Upper lobe of left lung (tissue), 6 donors: ENCODE data around the gene PAF1. TPM values are rescaled to one million over a fixed set of nuclear protein-coding genes. Genes with fewer than 3 reads are reported as not detected.
"Not testable (repeated sequence)": the region's sequence is repeated elsewhere in the genome, so short reads cannot be mapped to it uniquely, and the experiment has no call there.

Source experiments
- ATAC-seq, 2 donors: fragments of 200-7000 bp; cut with Tn5 transposase; one replicate each; pipeline ENCODE4 v1.9.1; 2022; ENCODE audit warnings: mild to moderate bottlenecking in 2 of 2, moderate library complexity in 2 of 2; ENCODE audit not compliant: low FRiP score in 2 of 2
- DNase-seq, 2 donors: peaks; one replicate each; pipeline ENCODE4 v3.0.0-alpha.2; 2019 to 2020
- H3K27ac ChIP-seq, 4 donors: fragments of 200-600 bp; sonication (generic); one replicate each; pipeline ENCODE4 v1.5.1; 2016 to 2019
- H3K27me3 ChIP-seq, 4 donors: fragments of 200-600 bp; sonication (generic); one replicate each; pipeline ENCODE4 v1.5.1; 2017 to 2019
- H3K36me3 ChIP-seq, 4 donors: fragments of 200-600 bp; sonication (generic); one replicate each; pipeline ENCODE4 v1.5.1; 2016 to 2019
- H3K4me1 ChIP-seq, 4 donors: fragments of 200-600 bp; sonication (generic); one replicate each; pipeline ENCODE4 v1.5.1; 2018 to 2019
- H3K4me3 ChIP-seq, 4 donors: fragments of 200-600 bp; sonication (generic); one replicate each; pipeline ENCODE4 v1.5.1; 2017 to 2019; ENCODE audit warnings: mild to moderate bottlenecking in 2 of 4, moderate library complexity in 1 of 4
- H3K9me3 ChIP-seq, 4 donors: fragments of 200-600 bp; sonication (generic); one replicate each; pipeline ENCODE4 v1.5.1; 2018 to 2019
- EP300 ChIP-seq, 4 donors: sonication (generic); formaldehyde crosslinking; IDR thresholded peaks; one replicate each; pipeline ENCODE4 v1.5.1; 2017; ENCODE audit warnings: antibody characterized with exemption in 4 of 4, control low read depth in 2 of 4
- POLR2A ChIP-seq, 4 donors: fragments of 450-650 bp; IDR thresholded peaks; one replicate each; pipeline ENCODE4 v1.5.1; 2016 to 2017; ENCODE audit warnings: antibody characterized with exemption in 4 of 4, mild to moderate bottlenecking in 2 of 4
- POLR2AphosphoS5 ChIP-seq, 2 donors: sonication (generic); formaldehyde crosslinking; IDR thresholded peaks; one replicate each; pipeline ENCODE4 v1.5.1; 2017; ENCODE audit warnings: antibody characterized with exemption in 2 of 2
- WGBS, 2 donors: methylation state at CpG; one replicate each; pipeline ENCODE4 v1.1.5; 2017 to 2018; 5-methylcytosine and 5-hydroxymethylcytosine counted together
- total RNA-seq, 6 donors: library from RNA; depleted of rRNA in 4 of 6; stranded (reverse); fragments of >200 nt in 4 of 6; gene quantifications; one replicate each; pipeline versions ENCODE4 v1.1.0 to v1.2.1, GENCODE V29; 2016 to 2021
- TF ChIP-seq, protein P1 (sequence below), 6 experiments: fragments of 450-650 bp in 4 of 6; fragments of 200-600 bp in 2 of 6; sonication (generic) in 2 of 6; IDR thresholded peaks; one replicate each; pipeline ENCODE4 v1.5.1; 2016 to 2019; ENCODE audit warnings: antibody characterized with exemption in 6 of 6
- donor health status: DM: no; HTN: no; CAD: no; lungs with moderate emphysema.
- donor health status: DM: no; HTN: yes; CAD: no; lungs with severe emphysema.

Gene PAF1
- total RNA-seq, 6 donors from 2014 or later = 28.6 to 48.0 (median 35.4) TPM

DNA sequence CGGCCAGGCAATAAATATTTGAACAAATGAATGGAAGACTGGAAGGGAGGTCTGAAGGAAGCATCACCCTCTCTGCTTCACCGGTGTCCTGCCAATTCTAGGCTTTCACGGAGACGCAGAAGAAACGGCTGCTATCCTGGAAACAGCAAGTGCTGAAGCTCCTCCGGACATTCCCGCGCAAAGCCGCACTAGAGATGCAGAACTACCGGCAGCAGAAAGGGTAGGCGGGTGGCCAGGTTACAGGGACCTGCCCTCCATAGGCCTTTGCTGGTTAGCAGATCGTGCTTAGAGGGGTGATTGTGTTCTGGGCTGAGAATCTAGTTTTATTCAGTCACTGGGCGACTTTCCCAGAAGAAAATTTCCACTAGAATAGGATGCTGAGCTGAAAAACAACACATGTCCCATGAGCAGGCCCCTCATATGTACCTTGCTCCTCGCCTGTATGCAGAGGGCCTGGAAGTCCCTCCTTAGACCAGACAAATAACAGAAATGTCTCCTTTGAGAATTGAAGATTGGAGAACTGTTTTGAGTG lies 11.0 kb downstream of the PAF1 start:
- H3K27ac ChIP-seq = no peak overlapping the region
- no peaks in the 10 kb centered on the region for H3K9me3 ChIP-seq
- DNase-seq = no peak
- peaks cover 61 to 99% (median 94%) of the 10 kb centered on the region in 4 donors for H3K36me3 ChIP-seq
- no peak overlapping the region for H3K4me3 ChIP-seq
- peak in 1 of 2 donors; percentile 23 for ATAC-seq
- TF ChIP-seq, protein P1, sequence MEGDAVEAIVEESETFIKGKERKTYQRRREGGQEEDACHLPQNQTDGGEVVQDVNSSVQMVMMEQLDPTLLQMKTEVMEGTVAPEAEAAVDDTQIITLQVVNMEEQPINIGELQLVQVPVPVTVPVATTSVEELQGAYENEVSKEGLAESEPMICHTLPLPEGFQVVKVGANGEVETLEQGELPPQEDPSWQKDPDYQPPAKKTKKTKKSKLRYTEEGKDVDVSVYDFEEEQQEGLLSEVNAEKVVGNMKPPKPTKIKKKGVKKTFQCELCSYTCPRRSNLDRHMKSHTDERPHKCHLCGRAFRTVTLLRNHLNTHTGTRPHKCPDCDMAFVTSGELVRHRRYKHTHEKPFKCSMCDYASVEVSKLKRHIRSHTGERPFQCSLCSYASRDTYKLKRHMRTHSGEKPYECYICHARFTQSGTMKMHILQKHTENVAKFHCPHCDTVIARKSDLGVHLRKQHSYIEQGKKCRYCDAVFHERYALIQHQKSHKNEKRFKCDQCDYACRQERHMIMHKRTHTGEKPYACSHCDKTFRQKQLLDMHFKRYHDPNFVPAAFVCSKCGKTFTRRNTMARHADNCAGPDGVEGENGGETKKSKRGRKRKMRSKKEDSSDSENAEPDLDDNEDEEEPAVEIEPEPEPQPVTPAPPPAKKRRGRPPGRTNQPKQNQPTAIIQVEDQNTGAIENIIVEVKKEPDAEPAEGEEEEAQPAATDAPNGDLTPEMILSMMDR (IDR thresholded peaks at IDR 0.05) = no peak
- no peak for TF ChIP-seq POLR2AphosphoS5 (IDR thresholded peaks at IDR 0.05)
- no peak for TF ChIP-seq EP300 (IDR thresholded peaks at IDR 0.05)
- TF ChIP-seq POLR2A (IDR thresholded peaks at IDR 0.05) = no peak
- H3K4me1 ChIP-seq = no peaks in the 10 kb centered on the region
- no peaks in the 10 kb centered on the region for H3K27me3 ChIP-seq
- 93 to 94% methylated on average over 14 of the region's 14 CpGs for WGBS, 2 donors

DNA sequence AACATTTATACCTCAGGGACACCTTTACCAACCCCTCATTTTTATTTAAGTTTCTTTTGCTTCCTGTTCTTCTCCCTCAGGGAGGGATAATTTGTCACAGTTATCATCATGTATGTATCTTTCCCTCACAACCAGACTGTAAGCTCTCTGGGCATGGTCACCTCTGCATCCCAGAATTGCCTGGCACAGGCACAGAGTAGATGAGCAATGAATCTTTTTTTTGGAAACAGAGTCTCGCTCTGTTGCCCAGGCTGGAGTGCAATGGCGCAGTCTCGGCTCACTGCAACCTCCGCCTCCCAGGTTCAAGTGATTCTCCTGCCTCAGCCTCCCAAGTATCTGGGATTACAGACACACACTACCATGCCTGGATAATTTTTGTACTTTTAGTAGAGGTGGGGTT lies 11.5 kb downstream of the PAF1 start:
- H3K4me1 ChIP-seq, H3K27me3 ChIP-seq, H3K4me3 ChIP-seq, H3K9me3 ChIP-seq, H3K27ac ChIP-seq, ATAC-seq, DNase-seq: not testable (repeated sequence)
- peaks cover 61 to 97% (median 94%) of the 10 kb centered on the region in 4 donors for H3K36me3 ChIP-seq
- 96 to 100% methylated on average over 4 of the region's 4 CpGs for WGBS, 2 donors

DNA sequence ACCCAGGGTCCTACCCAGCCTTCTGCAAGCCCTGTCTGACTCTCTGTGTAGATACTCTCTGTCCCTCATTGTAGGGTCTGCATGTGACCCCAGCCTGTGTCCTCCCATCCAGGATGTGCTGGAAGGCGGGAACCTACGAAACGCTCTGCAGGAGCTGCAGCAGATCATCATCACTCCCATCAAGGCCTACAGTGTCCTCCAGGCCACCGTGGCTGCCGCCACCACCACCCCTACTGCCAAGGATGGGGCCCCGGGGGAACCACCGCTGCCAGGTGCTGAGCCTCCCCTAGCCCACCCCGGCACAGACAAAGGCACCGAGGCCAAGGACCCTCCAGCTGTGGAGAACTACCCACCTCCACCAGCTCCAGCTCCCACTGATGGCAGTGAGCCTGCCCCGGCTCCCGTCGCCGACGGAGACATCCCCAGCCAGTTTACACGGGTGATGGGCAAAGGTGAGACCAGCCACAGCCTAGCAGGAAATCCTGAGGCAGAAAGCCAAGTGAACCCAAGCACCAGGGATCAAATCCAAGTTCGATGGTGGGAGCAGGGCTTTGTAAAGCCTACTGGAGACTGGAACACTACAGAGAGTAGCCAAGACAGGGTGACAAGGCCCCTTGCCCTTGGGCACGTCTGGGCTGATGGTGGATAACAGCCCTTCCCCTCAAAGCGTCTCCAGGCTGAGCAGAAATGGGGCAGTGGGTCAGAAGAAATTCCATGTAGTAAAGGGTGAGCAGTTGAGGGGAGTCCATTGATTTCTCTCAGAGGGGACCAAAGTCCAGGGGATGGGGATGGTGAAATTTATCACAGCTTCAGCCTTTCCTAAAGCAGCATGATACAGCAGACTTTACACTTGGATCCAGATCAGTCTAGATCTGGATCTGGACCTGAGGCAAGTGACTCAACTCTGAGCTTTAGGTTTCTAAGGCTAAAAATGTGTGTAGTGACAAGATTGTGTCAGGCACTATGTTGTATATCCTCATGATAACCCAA lies 13.2 kb downstream of the PAF1 start:
- peak in 1 of 2 donors; percentile 75 for DNase-seq

DNA sequence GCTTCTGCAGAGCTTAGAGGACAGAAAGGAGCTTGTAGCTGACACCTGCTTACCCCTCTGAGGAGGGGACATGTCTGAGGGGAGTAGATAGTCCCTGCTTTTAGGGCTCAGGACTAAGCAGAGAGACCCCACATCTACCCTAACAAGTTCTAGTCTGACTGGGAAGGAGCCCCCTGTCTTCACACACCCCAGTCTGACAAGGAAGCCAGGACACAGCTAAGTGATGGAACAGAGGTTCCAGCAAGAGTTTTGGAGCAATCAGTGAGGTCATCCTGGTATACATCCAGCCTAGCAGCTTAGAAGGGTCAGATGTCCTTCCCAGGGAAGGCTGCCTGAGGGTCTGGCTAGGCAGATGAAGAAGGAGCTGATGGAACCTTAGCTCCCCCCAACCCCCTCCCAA lies 15.0 kb downstream of the PAF1 start:
- Histone ChIP-seq H3K36me3 (peaks cover 48 to 78% (median 67%) of the 10 kb centered on the region in 4 donors), H3K27me3 (no peaks in the 10 kb centered on the region), H3K27ac (no peak overlapping the region), H3K4me3 (no peak overlapping the region), H3K4me1 (peaks cover 20 to 22% (median 21%) of the 10 kb centered on the region in 4 donors), H3K9me3 (no peaks in the 10 kb centered on the region)
- DNase-seq = no peak
- TF ChIP-seq, protein P1 (IDR thresholded peaks at IDR 0.05) = no peak
- TF ChIP-seq POLR2AphosphoS5 (IDR thresholded peaks at IDR 0.05) (no peak), POLR2A (IDR thresholded peaks at IDR 0.05) (no peak), EP300 (IDR thresholded peaks at IDR 0.05) (no peak)
- ATAC-seq = no peak

More for the DNA sequence above, 13.2 kb downstream of the PAF1 start:
- Histone ChIP-seq H3K4me3 (no peak overlapping the region), H3K9me3 (no peaks in the 10 kb centered on the region), H3K27ac (no peak overlapping the region), H3K27me3 (no peaks in the 10 kb centered on the region), H3K36me3 (peaks cover 54 to 88% (median 80%) of the 10 kb centered on the region in 4 donors), H3K4me1 (peaks cover 10 to 14% (median 12%) of the 10 kb centered on the region in 4 donors)
- WGBS, 2 donors = 87 to 88% methylated on average over 11 to 18 of the region's 18 CpGs
- no peak for TF ChIP-seq POLR2A (IDR thresholded peaks at IDR 0.05)
- TF ChIP-seq POLR2AphosphoS5 (IDR thresholded peaks at IDR 0.05) = no peak
- TF ChIP-seq EP300 (IDR thresholded peaks at IDR 0.05) = no peak
- TF ChIP-seq, protein P1 (IDR thresholded peaks at IDR 0.05) = no peak
- ATAC-seq = no peak

- DNase-seq (no peak), ATAC-seq (no peak)
- Histone ChIP-seq H3K4me3 (no peak overlapping the region), H3K4me1 (peaks cover 20 to 22% (median 21%) of the 10 kb centered on the region in 4 donors), H3K36me3 (peaks cover 27 to 78% (median 55%) of the 10 kb centered on the region in 4 donors), H3K9me3 (no peaks in the 10 kb centered on the region), H3K27ac (peak overlapping the region; percentile 79 to 92 (median 84)), H3K27me3 (no peaks in the 10 kb centered on the region)
- TF ChIP-seq EP300 (IDR thresholded peaks at IDR 0.05) (no peak), POLR2AphosphoS5 (IDR thresholded peaks at IDR 0.05) (no peak), POLR2A (IDR thresholded peaks at IDR 0.05) (no peak)
- TF ChIP-seq, protein P1 (IDR thresholded peaks at IDR 0.05) = no peak
- 36 to 43% methylated on average over 2 of the region's 2 CpGs for WGBS, 2 donors
These were observed 18.0 kb downstream of the PAF1 start for GRCh38 chr19:39372941-39373340.
